Amniotic epithelial cell (primary cell): ENCODE results near the gene GPR171.

ENCODE experiments used
- DNase-seq: peaks from one replicate; pipeline ENCODE4 v3.0.0-alpha.2; 2010; ENCODE audit warnings: low read depth

GPR171 gene

DNA sequence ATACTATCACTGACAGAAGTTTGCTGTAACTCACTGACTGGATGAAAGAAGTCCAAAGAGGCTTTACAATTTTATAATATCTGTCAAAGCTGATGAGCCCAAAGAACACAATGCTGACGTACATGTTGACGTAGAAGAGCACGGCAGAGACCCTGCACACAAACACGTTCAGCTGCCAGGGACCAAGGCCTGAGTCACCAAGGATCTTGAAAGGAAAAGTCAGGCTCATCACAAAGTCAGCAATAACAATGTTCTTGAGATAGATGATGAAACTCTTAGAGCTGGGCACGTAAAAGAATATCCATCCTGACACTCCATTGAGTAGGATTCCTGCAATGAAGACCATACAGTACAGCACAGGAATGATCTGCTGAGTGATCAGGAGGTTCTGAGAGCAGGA lies 10.9 kb upstream of the GPR171 start:
- DNase-seq: peak; percentile 42

GRCh38 chr3:151213151-151213550 lies 10.1 kb upstream of the GPR171 start:
- no peak for DNase-seq

DNA sequence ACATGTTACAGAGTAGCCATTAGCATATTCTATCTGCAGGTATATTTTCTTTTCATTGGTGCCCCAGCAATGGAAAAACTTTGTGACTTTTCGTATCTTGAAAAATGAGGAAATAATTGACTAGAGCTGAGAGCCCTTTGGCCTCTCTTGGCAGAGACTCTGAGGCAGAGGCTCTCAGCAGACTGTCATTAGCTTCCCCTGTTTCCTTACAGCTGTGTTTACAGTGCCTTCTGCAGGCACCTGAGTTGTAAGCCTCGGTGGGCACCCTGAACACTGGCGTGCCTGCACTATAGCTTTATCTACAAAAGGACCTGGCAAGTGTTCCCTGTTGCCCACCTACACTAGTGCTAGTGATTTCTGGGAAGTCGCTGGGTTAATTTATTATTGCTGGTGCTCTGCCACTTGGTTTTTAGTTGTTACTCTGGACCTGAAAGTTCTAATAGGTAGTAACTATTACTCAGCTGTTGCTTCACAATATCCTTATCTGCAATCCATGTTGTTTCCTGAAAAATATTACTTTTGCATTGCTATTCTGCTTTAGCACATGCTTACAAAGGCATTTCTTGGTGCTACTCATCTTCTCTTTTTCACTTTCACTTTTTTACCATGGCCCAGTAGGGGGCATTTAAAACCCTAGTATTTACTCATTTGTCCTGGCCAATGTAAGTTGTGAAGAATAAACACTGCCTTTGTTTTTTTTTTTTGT lies 7.8 kb upstream of the GPR171 start:
- DNase-seq: peak; percentile 55

DNA sequence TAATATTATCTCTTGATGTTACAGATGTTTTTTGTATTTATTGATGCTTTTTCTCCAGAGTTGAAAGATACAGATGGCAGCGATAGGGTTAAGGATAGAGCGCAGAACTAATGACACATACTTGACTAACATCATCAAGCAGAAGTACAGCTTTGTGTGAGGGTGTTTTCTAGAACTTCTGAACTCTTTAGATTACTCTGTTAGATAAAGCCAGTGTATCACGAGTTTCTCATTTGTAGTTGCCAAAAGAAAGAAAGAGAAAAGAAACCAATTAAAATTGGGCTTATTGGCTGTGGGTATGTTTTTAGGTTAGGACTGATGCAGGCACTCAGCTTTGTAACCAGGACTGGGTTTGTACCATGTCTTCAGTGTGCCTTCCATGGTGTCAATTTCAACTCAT lies 6.6 kb upstream of the GPR171 start:
- DNase-seq: no peak

DNA sequence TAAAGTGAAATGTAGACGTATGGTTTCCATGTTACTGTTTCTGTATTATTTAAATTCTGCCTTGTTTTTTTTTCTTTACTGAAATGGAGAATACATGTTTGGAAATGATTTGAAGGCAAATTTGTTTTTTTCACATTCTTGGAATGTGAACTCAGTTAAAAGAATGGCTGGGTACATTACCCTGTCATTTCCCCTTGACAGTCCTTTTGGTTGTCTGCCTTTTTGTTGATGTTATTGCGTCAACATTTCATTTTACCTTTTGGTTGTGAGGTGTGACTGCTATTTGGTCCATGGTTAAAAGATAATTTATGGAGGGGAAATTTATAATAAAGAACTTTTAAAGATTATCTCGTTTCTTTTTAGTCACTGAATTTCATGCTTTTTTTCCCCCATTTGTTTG lies 3.2 kb upstream of the GPR171 start:
- no peak for DNase-seq

GRCh38 chr3:151205482-151205881 lies 2.5 kb upstream of the GPR171 start:
- DNase-seq: no peak

DNA sequence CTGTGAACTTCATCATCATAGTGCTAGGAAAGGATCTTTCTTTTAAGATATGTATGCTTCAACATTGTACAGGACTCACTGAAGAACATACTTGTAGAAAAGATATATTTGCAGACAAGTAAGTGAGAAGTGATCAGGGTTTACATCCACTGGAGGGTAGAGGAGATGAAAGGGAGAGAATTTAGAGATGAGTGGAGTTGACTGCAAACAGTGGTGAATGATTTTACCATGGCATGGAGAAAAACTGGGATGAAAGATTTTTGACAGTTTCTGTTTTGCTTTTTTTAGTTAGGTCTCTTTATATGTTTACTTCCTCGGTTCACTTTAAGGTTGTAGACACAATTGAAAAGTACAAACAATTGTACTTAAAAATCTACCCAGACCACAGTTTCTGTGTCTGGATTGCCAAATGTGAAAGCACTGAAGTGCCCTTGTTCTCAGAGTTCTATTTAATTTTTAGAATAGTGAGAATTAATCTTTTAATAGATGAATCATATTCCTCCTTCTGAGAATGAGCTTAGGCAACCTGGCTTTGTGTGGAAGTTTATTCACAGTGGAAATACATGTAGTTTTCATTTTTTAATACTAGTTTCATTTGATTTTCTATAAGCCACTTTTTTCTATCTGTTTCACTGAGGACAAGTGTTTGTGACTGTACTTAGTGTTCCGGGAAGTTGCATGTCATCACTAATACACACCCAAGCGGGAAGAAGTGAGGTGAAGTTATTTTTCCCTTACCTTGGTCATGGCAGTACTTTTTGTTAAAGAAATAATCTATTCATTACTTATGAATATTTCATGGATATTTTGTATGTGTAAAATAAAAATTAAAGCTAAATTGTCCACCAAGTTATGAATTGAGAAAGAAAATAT lies 1.8 kb upstream of the GPR171 start:
- no peak for DNase-seq

- no peak for DNase-seq
Measured at GRCh38 chr3:151201051-151201730, 1.8 kb downstream of the GPR171 start.

DNA sequence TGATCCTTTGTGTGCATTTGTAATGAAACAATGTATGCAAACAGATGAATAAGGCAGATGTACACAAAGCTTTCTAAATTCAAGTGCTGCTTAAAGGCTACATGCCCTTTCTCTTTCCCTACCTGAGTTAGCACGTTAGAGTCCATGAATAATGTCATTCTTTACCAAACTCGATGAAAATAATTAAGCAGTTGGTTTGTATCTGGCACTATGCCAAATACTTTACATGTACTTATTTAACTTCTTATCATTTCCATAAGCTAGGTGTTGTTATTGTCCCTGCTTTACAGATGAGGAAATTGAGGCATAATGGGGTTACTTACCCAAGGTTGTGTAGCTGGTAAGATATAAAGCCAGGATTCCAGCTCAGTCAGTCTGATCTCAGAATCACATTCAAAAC lies 2.4 kb downstream of the GPR171 start:
- no peak for DNase-seq

GRCh38 chr3:151199554-151200438 lies 3.2 kb downstream of the GPR171 start:
- no peak for DNase-seq

- no peak for DNase-seq
Measured at GRCh38 chr3:151198849-151199248, 4.2 kb downstream of the GPR171 start.

DNA sequence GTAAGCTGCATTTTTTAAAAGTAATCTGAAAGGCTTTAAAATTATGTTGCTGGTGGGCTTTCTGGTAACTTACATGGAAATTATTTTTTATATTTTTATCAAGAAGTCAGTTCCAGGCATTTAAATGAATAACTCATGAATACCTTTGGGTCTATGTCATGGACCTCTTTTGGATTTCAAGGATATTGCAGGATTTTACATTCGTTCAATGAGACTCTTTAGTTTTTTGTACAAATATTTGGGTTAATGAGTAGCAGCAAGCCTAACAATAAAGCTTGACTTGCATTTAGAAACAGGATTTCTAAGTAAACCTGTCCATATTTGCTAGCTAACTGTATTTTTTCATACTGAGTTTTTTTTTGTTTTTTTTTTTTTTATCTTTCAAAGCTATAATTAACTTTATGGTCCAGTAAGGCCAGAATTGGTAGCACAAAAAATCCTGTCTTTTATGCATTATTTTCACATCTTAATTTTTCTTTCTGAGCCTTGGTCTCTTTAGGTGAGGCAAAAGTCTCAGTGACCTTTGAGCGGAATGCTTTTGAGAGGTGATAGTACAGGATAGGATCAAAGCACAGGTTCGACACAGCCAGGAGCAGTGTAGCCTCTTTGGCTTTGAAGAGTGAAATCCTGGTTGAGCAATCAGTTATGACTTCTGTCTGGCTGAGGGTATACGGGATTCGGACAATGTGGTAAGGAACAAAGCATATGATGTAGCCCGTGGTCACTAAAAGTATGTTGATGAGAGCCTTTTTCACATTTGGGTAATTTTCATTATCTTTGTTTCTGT lies 4.8 kb downstream of the GPR171 start:
- peak; percentile 18 for DNase-seq

DNA sequence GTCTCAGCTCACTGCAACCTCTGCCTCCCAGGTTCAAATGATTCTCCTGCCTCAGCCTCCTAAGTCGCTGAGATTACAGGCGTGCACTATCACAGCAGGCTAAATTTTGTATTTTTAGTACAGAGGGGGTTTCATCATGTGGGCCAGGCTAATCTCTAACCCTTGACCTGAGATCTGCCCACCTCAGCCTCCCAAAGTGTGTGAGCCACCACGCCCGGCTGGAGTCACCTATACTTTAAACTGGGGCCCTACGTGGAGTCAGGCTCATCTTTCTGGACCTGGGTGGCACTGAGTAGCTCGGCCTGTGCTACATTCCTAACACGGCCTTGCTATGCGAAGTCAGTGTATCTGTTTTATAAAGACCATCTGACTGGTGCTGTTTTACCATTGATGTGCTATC lies 5.8 kb downstream of the GPR171 start:
- no peak for DNase-seq

DNA sequence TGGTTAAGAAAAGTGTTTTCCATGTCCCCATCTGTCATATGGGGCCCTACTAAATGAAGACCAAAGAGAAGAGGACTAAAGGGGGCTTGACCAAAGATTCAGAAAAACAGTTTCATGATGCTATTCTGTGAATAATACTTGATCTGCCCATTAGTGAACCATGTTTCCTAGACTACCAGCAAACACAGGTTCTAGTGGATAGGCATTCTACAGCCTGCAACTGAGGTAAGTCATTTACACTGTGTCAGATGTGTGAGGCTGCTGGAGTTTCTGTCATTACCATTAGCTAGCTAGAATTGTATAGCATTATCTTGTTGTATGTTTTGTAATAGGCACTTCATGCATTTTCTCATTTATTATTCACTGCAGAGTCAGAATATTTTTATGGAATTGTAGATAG lies 6.6 kb downstream of the GPR171 start:
- DNase-seq: no peak

DNA sequence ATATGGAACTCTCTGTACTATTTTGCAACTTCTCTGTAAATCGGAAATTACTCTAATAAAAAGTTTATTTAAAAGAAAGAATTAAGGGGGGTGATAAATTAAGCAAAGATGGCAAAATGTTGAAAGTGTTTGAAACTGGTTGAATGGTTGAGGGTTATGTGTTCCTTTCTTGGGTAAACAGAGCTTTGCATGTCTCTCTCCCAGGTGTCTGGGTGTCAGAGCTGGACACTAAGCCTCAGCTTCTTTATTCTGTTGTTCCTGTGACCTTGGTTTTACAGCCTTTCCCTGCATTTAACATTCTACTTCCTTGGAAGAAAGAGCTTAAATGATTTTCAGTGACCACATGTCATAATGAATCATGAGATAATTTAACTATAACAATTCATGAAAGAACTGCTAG lies 7.2 kb downstream of the GPR171 start:
- no peak for DNase-seq

DNA sequence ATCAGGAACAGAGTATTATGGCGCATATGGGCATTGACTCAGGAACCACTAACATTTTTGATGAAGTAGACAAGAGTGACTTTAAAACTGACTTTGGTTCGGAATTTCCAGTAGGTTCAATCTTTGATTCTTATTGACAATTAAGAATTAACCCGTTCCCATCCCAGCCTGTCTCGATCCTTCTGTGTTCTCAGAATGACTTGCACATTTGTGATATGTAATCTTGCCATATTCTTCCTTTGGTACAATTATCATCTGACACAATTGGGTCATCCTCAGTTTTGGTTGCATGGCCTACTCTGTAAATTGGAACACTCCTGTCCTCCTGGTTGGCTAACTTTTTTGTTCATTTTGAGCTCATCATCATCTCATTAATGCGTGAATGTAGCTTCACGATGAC lies 10.5 kb downstream of the GPR171 start:
- DNase-seq: no peak

DNA sequence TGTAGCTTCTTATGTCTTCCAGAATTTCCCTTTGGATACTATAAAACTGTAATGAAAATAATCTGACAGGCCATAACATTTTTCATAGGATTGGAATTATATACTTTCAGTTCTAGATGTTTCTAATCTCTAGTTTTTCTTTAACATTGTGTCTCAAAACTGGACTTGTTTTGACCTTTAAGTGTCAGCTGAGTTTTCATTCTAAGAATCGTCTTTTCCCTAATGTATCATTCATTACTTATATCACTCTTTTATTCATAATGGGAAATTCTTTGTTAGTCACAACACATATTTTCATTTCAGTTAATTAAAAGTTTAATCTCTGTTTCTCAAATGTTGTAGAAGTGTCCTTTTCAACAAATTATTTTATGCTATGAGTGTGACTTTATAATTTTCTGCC lies 11.9 kb downstream of the GPR171 start:
- no peak for DNase-seq

DNA sequence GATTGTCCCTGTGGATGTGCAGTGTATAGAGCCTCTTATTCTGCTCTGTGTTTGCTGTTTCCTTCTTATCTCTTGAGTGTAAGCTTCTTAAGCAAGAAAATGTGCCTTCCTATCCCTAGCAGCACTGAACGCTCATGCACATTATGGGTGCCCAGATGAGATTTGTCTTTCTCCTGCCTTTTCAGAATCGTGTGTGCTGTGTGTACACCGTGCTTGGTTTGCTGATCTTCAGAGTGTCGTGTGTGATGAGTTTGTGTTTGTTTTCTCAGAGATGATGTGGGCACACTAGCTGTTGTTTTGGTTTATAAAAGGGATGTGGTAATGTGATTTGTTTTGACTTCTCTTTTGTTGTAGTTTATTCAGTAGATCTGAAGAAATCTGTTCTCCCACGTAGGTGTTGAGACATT lies 19.7 kb downstream of the GPR171 start:
- peak; percentile 19 for DNase-seq

DNA sequence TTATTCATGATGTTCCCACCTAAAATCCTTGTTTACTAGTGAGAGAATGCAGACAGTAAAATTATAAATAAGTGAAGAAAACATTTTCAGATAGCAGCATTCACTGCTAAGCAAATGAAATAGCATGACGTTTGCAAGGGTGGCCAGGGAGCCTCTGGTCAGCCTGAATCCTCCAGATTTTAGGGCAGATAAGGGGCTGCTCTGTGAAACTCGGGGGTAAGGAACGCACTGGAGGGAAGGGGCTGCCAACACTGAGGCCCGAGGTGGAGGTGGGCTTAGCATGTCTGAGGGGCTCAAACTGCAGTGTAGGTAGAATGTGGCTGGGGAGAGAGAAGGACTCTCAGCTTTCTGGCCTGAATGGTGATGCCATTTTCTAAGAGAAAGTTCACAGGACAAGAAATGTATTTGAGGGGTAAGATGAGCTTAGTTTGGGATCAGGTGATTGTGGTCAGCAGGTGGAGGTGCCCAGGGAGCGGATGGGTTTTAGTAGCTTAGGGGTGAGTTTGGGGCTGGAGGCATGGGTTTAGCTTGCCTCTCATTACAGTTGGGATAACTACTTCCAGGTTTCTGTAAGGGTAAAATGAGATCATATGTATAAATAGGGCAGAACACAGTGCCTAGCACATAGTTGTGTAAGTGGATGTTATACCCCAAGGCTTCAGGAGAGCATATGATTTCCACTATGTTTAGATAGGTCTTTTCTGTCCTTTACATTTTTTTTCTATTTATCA lies 20.5 kb downstream of the GPR171 start:
- no peak for DNase-seq

GRCh38 chr3:151178208-151178845 lies 24.7 kb downstream of the GPR171 start:
- no peak for DNase-seq
